ENCODE data around the gene RAB29. TPM values are rescaled to one million over a fixed set of nuclear protein-coding genes. Genes with fewer than 3 reads are reported as not detected.

Gene RAB29
- total RNA-seq, 1 donor = 37.6 TPM

- Histone ChIP-seq H3K9me3 (ENCODE audit: low read depth, low read length) (no peaks in the 10 kb centered on the region), H3K27ac (ENCODE audit: low read depth, low read length) (no peak overlapping the region), H3K4me2 (ENCODE audit: insufficient read depth, low read length) (no peak overlapping the region), H3K27me3 (ENCODE audit: insufficient read depth, low read length) (no peaks in the 10 kb centered on the region), H2AFZ (ENCODE audit: low read length) (no peak overlapping the region), H4K20me1 (ENCODE audit: insufficient read depth, low read length) (peaks cover 78% of the 10 kb centered on the region), H3K4me3 (ENCODE audit: insufficient read depth, low read length) (no peak overlapping the region), H3K79me2 (ENCODE audit: insufficient read depth, low read length) (peaks cover 97% of the 10 kb centered on the region), H3K36me3 (ENCODE audit: insufficient read depth, low read length) (peaks cover 3% of the 10 kb centered on the region), H3K4me1 (ENCODE audit: insufficient read depth, low read length) (peaks cover 27% of the 10 kb centered on the region)
- DNase-seq (ENCODE audit: insufficient read length, low spot score, missing footprints) = no peak
- TF ChIP-seq CTCF (IDR thresholded peaks at IDR 0.05; ENCODE audit: extremely low read depth, low read depth, low read length) = no peak
Observed at GRCh38 chr1:205744403-205744802, 30.9 kb downstream of the RAB29 start.

GRCh38 chr1:205743977-205744376 is 31.3 kb downstream of the RAB29 start:
- H3K27ac ChIP-seq (ENCODE audit: low read depth, low read length) = no peak overlapping the region
- no peaks in the 10 kb centered on the region for H3K27me3 ChIP-seq (ENCODE audit: insufficient read depth, low read length)
- H2AFZ ChIP-seq (ENCODE audit: low read length) = no peak overlapping the region
- no peak overlapping the region for H3K4me2 ChIP-seq (ENCODE audit: insufficient read depth, low read length)
- H3K79me2 ChIP-seq (ENCODE audit: insufficient read depth, low read length) = peaks cover 97% of the 10 kb centered on the region
- peaks cover 82% of the 10 kb centered on the region for H4K20me1 ChIP-seq (ENCODE audit: insufficient read depth, low read length)
- H3K4me3 ChIP-seq (ENCODE audit: insufficient read depth, low read length) = no peak overlapping the region
- no peak for TF ChIP-seq CTCF (IDR thresholded peaks at IDR 0.05; ENCODE audit: extremely low read depth, low read depth, low read length)
- DNase-seq (ENCODE audit: insufficient read length, low spot score, missing footprints) = no peak
- no peaks in the 10 kb centered on the region for H3K9me3 ChIP-seq (ENCODE audit: low read depth, low read length)
- peaks cover 28% of the 10 kb centered on the region for H3K4me1 ChIP-seq (ENCODE audit: insufficient read depth, low read length)
- peaks cover 5% of the 10 kb centered on the region for H3K36me3 ChIP-seq (ENCODE audit: insufficient read depth, low read length)

- TF ChIP-seq CTCF (IDR thresholded peaks at IDR 0.05; ENCODE audit: extremely low read depth, low read depth, low read length) = no peak
- H3K4me2 ChIP-seq (ENCODE audit: insufficient read depth, low read length) = no peak overlapping the region
- no peak overlapping the region for H3K4me3 ChIP-seq (ENCODE audit: insufficient read depth, low read length)
- H3K9me3 ChIP-seq (ENCODE audit: low read depth, low read length) = no peaks in the 10 kb centered on the region
- no peak for DNase-seq (ENCODE audit: insufficient read length, low spot score, missing footprints)
- peaks cover 11% of the 10 kb centered on the region for H3K4me1 ChIP-seq (ENCODE audit: insufficient read depth, low read length)
- no peak overlapping the region for H2AFZ ChIP-seq (ENCODE audit: low read length)
- H3K36me3 ChIP-seq (ENCODE audit: insufficient read depth, low read length) = peaks cover 17% of the 10 kb centered on the region
- no peak overlapping the region for H3K27ac ChIP-seq (ENCODE audit: low read depth, low read length)
- H3K79me2 ChIP-seq (ENCODE audit: insufficient read depth, low read length) = peaks cover 97% of the 10 kb centered on the region
- no peaks in the 10 kb centered on the region for H3K27me3 ChIP-seq (ENCODE audit: insufficient read depth, low read length)
- H4K20me1 ChIP-seq (ENCODE audit: insufficient read depth, low read length) = peaks cover 73% of the 10 kb centered on the region
Observed at GRCh38 chr1:205741681-205742080, 33.6 kb downstream of the RAB29 start.

GRCh38 chr1:205739348-205740160 is 35.7 kb downstream of the RAB29 start:
- Histone ChIP-seq H3K9me3 (ENCODE audit: low read depth, low read length) (no peaks in the 10 kb centered on the region), H3K27ac (ENCODE audit: low read depth, low read length) (peak overlapping the region; percentile 4), H3K27me3 (ENCODE audit: insufficient read depth, low read length) (no peaks in the 10 kb centered on the region), H3K4me3 (ENCODE audit: insufficient read depth, low read length) (no peak overlapping the region), H4K20me1 (ENCODE audit: insufficient read depth, low read length) (peaks cover 65% of the 10 kb centered on the region), H2AFZ (ENCODE audit: low read length) (no peak overlapping the region), H3K4me1 (ENCODE audit: insufficient read depth, low read length) (peaks cover 8% of the 10 kb centered on the region), H3K4me2 (ENCODE audit: insufficient read depth, low read length) (no peak overlapping the region), H3K79me2 (ENCODE audit: insufficient read depth, low read length) (peaks cover 97% of the 10 kb centered on the region), H3K36me3 (ENCODE audit: insufficient read depth, low read length) (peaks cover 22% of the 10 kb centered on the region)
- TF ChIP-seq CTCF (IDR thresholded peaks at IDR 0.05; ENCODE audit: extremely low read depth, low read depth, low read length) = peak; percentile 43
- no peak for DNase-seq (ENCODE audit: insufficient read length, low spot score, missing footprints)

All from osteoblast (primary cell).